H1 (cell line): ENCODE data around the gene SNORC. TPM values are rescaled to one million over a fixed set of nuclear protein-coding genes. Genes with fewer than 3 reads are reported as not detected.

Experiments
- CTCF ChIA-PET: fragments of 300-600 bp; sonication (Branson Sonifier 250); formaldehyde crosslinking; loops from one replicate; lab custom pipeline; 2021; ENCODE audit not compliant: partially characterized antibody; lab: Charles Lee
- POLR2A ChIA-PET: fragments of 300-600 bp; sonication (Branson Sonifier 250); formaldehyde crosslinking; loops from one replicate; lab custom pipeline; 2021; ENCODE audit warnings: inconsistent platforms; ENCODE audit not compliant: partially characterized antibody; lab: Charles Lee
- DNase-seq, 2 experiments: peaks; one replicate each; pipeline versions ENCODE4 v3.0.0 to v3.0.0-alpha.2; 2010 to 2022; ENCODE audit warnings: low spot score in 2 of 2, low read depth in 1 of 2, mixed read lengths in 1 of 2
- FAIRE-seq: peaks from 2 replicates; lab custom pipeline; 2011; peaks lifted over from hg19 to GRCh38; lab: Jason Lieb, UNC
- H2AFZ ChIP-seq: 2 replicates; pipeline ENCODE4 v1.8.1; 2012; ENCODE audit warnings: low read length, inconsistent platforms
- H2AK5ac ChIP-seq: 2 replicates; pipeline ENCODE4 v1.6.1; 2013; ENCODE audit warnings: low read depth, low read length
- H2BK120ac ChIP-seq: replicated peaks from 2 replicates; pipeline ENCODE3; 2013; ENCODE audit warnings: low read depth, low read length, inconsistent platforms
- H2BK12ac ChIP-seq: 2 replicates; pipeline ENCODE4 v1.6.1; 2013; ENCODE audit warnings: low read depth, low read length
- H2BK15ac ChIP-seq: 2 replicates; pipeline ENCODE4 v1.6.1; 2013; ENCODE audit warnings: low read length
- H2BK20ac ChIP-seq: 2 replicates; pipeline ENCODE4 v1.6.1; 2013; ENCODE audit warnings: low read length
- H2BK5ac ChIP-seq: 2 replicates; pipeline ENCODE4 v1.6.1; 2013; ENCODE audit warnings: low read depth, low read length
- H3K14ac ChIP-seq: 2 replicates; pipeline ENCODE4 v1.6.1; 2013; ENCODE audit warnings: inconsistent platforms; ENCODE audit not compliant: insufficient read length
- H3K18ac ChIP-seq: 2 replicates; pipeline ENCODE4 v1.6.1; 2013; ENCODE audit warnings: low read length; ENCODE audit errors: extremely low read depth
- H3K23ac ChIP-seq: 2 replicates; pipeline ENCODE4 v1.6.1; 2013; ENCODE audit warnings: inconsistent platforms; ENCODE audit not compliant: insufficient read length
- H3K23me2 ChIP-seq: 2 replicates; pipeline ENCODE4 v1.6.1; 2013; ENCODE audit warnings: low read depth, low read length
- H3K27ac ChIP-seq: 2 replicates; pipeline ENCODE4 v1.6.1; 2011; ENCODE audit warnings: low read depth, low read length, inconsistent platforms
- H3K27me3 ChIP-seq, 4 experiments: replicated peaks in 1 of 4; 1 replicate in 1 of 4; 2 replicates in 3 of 4; pipeline versions ENCODE4 v1.6.1 to v1.8.1; 2011 to 2013; ENCODE audit warnings: low read length in 3 of 4, mild to moderate bottlenecking in 3 of 4, inconsistent platforms in 2 of 4, mixed read lengths in 2 of 4, moderate library complexity in 1 of 4; ENCODE audit not compliant: control insufficient read depth in 3 of 4, insufficient read depth in 3 of 4; ENCODE audit errors: extremely low read depth in 1 of 4
- H3K36me3 ChIP-seq, 4 experiments: 2 replicates each; pipeline versions ENCODE4 v1.6.1 to v1.8.1; 2011 to 2013; ENCODE audit warnings: mild to moderate bottlenecking in 4 of 4, low read length in 3 of 4, moderate library complexity in 2 of 4, control low read depth in 1 of 4, inconsistent platforms in 1 of 4; ENCODE audit not compliant: insufficient read depth in 4 of 4, control insufficient read depth in 2 of 4
- H3K4ac ChIP-seq: replicated peaks from 2 replicates; pipeline ENCODE3; 2013; ENCODE audit warnings: low read length, low read depth, mixed read lengths, inconsistent platforms; ENCODE audit not compliant: insufficient read length
- H3K4me1 ChIP-seq, 4 experiments: replicated peaks in 1 of 4; 1 replicate in 1 of 4; 2 replicates in 3 of 4; pipeline versions ENCODE4 v1.6.1 to v1.8.1; 2011 to 2013; ENCODE audit warnings: low read length in 3 of 4, inconsistent platforms in 2 of 4, mixed read lengths in 1 of 4; ENCODE audit not compliant: insufficient read depth in 4 of 4, control insufficient read depth in 3 of 4
- H3K4me2 ChIP-seq, 2 experiments: 2 replicates each; pipeline versions ENCODE4 v1.6.1 to v1.8.1; 2011 to 2013; ENCODE audit warnings: low read depth in 2 of 2, low read length in 2 of 2, control low read depth in 1 of 2, inconsistent platforms in 1 of 2, mild to moderate bottlenecking in 1 of 2; ENCODE audit not compliant: insufficient read depth in 1 of 2
- H3K4me3 ChIP-seq, 4 experiments: fragments of 200-600, 300-600 bp in 1 of 4; sonication (generic), shearing (Covaris generic), sonication (Bioruptor Twin) in 1 of 4; 2 replicates each; pipeline versions ENCODE4 v1.5.1 to v1.8.1; 2011 to 2016; ENCODE audit warnings: low read length in 4 of 4, low read depth in 3 of 4, control low read depth in 2 of 4, inconsistent platforms in 2 of 4, mild to moderate bottlenecking in 2 of 4, mixed read lengths in 1 of 4, moderate library complexity in 1 of 4; ENCODE audit not compliant: insufficient read depth in 2 of 4; ENCODE audit errors: extremely low read depth in 1 of 4
- H3K56ac ChIP-seq: replicated peaks from 2 replicates; pipeline ENCODE3; 2013; ENCODE audit warnings: low read depth, mild to moderate bottlenecking, mixed read lengths, low read length, inconsistent platforms; ENCODE audit not compliant: insufficient read length
- H3K79me1 ChIP-seq: 2 replicates; pipeline ENCODE4 v1.6.1; 2013; ENCODE audit warnings: low read depth, low read length, control low read depth
- H3K79me2 ChIP-seq, 2 experiments: 2 replicates each; pipeline versions ENCODE4 v1.6.1 to v1.8.1; 2012 to 2013; ENCODE audit warnings: low read length in 2 of 2, mild to moderate bottlenecking in 2 of 2, inconsistent platforms in 1 of 2; ENCODE audit not compliant: insufficient read depth in 2 of 2, control insufficient read depth in 1 of 2
- H3K9ac ChIP-seq, 4 experiments: replicated peaks in 1 of 4; 1 replicate in 1 of 4; 2 replicates in 3 of 4; pipeline versions ENCODE4 v1.6.1 to v1.8.1; 2011 to 2013; ENCODE audit warnings: low read depth in 3 of 4, low read length in 3 of 4, control low read depth in 2 of 4, mild to moderate bottlenecking in 2 of 4, moderate library complexity in 2 of 4, inconsistent platforms in 1 of 4; ENCODE audit errors: extremely low read depth in 1 of 4
- H3K9me3 ChIP-seq, 2 experiments: 2 replicates each; pipeline versions ENCODE4 v1.6.1 to v1.8.1; 2012 to 2013; ENCODE audit warnings: mild to moderate bottlenecking in 2 of 2, moderate library complexity in 2 of 2, control low read depth in 1 of 2, inconsistent platforms in 1 of 2, low read depth in 1 of 2, low read length in 1 of 2, mixed read lengths in 1 of 2; ENCODE audit not compliant: insufficient read depth in 2 of 2
- H4K20me1 ChIP-seq, 2 experiments: replicated peaks in 1 of 2; 2 replicates each; pipeline versions ENCODE3 to v1.8.1; 2011 to 2013; ENCODE audit warnings: inconsistent platforms in 2 of 2, low read length in 2 of 2, mild to moderate bottlenecking in 1 of 2; ENCODE audit not compliant: insufficient read depth in 2 of 2, control insufficient read depth in 1 of 2
- H4K5ac ChIP-seq: 2 replicates; pipeline ENCODE4 v1.6.1; 2013; ENCODE audit warnings: low read length, low read depth, mixed read lengths, inconsistent platforms; ENCODE audit not compliant: insufficient read length
- H4K8ac ChIP-seq: 2 replicates; pipeline ENCODE4 v1.8.0; 2013; ENCODE audit warnings: mild to moderate bottlenecking, moderate library complexity, low read length, inconsistent platforms; ENCODE audit not compliant: insufficient read depth; ENCODE audit errors: extremely low read depth
- H4K91ac ChIP-seq: replicated peaks from 2 replicates; pipeline ENCODE3; 2013; ENCODE audit warnings: low read length, mixed read lengths, inconsistent platforms; ENCODE audit not compliant: insufficient read length
- CREB1 ChIP-seq: IDR thresholded peaks from 2 replicates; pipeline ENCODE4 v1.6.1; 2012; ENCODE audit warnings: inconsistent platforms
- EGR1 ChIP-seq: IDR thresholded peaks from 2 replicates; pipeline ENCODE4 v1.6.1; 2011; ENCODE audit warnings: low read depth, low read length, borderline replicate concordance
- FOSL1 ChIP-seq: IDR thresholded peaks from 2 replicates; pipeline ENCODE4 v1.6.1; 2011; ENCODE audit warnings: mild to moderate bottlenecking, low read depth, low read length, moderate library complexity; ENCODE audit not compliant: insufficient read depth
- GABPA ChIP-seq: IDR thresholded peaks from 2 replicates; pipeline ENCODE4 v1.6.1; 2011; ENCODE audit warnings: mild to moderate bottlenecking, low read length, moderate library complexity, borderline replicate concordance; ENCODE audit not compliant: insufficient read depth
- POU5F1 ChIP-seq: IDR thresholded peaks from 2 replicates; pipeline ENCODE4 v1.6.1; 2011; ENCODE audit warnings: low read depth, mild to moderate bottlenecking, low read length, moderate library complexity
- SAP30 ChIP-seq: fragments of 300-600 bp; sonication (generic); IDR thresholded peaks from 2 replicates; pipeline ENCODE4 v1.7.1; 2012; ENCODE audit warnings: low read length, moderate library complexity, mild to moderate bottlenecking, inconsistent platforms; ENCODE audit not compliant: insufficient read depth, insufficient replicate concordance
- SP4 ChIP-seq: IDR thresholded peaks from 2 replicates; pipeline ENCODE4 v1.6.1; 2012; ENCODE audit warnings: low read length, inconsistent platforms
- TAF1 ChIP-seq: IDR thresholded peaks from 2 replicates; pipeline ENCODE4 v1.6.1; 2011; ENCODE audit warnings: mild to moderate bottlenecking, low read depth, low read length
- TBP ChIP-seq: IDR thresholded peaks from 2 replicates; pipeline ENCODE4 v1.6.1; 2011; ENCODE audit warnings: low read depth, low read length, improper control_type of control experiment
- WGBS, 2 experiments: shearing (Covaris generic) in 1 of 2; methylation state at CpG; one replicate each; pipeline versions ENCODE4 v1.1.6 to v1.1.7; 2013 to 2015; ENCODE audit warnings: low lambda C conversion rate in 2 of 2, mixed read lengths in 2 of 2, inconsistent platforms in 1 of 2, low coverage in 1 of 2, missing lambda C conversion rate in 1 of 2; ENCODE audit not compliant: insufficient replicate concordance in 2 of 2, insufficient coverage in 1 of 2, insufficient read length in 1 of 2; ENCODE audit errors: extremely low coverage in 1 of 2, missing lambda C conversion rate in 1 of 2; 5-methylcytosine and 5-hydroxymethylcytosine counted together
- polyA plus RNA-seq, 7 experiments: library from polyadenylated mRNA; depleted of rRNA in 3 of 7; stranded (reverse) in 5 of 7; unstranded in 2 of 7; fragments of >200 nt in 5 of 7; fragments of 200-250 nt in 2 of 7; gene quantifications; 1 replicate in 5 of 7; 2 replicates in 1 of 7; 4 replicates in 1 of 7; pipeline versions ENCODE4 v1.2.1 to v1.2.3, GENCODE V29; 2011 to 2013; ENCODE audit warnings: missing spikeins in 2 of 7, mixed read lengths in 2 of 7
- total RNA-seq: library from RNA; stranded (reverse); fragmentation: NEBNext Ultra II Directional; extraction: Animal tissue kit (Norgen Biotek cat#: 25700); gene quantifications from 2 replicates; pipeline ENCODE4 v1.2.1, GENCODE V29; 2021
- TF ChIP-seq, protein P1 (sequence below): IDR thresholded peaks from 2 replicates; pipeline ENCODE4 v1.6.1; 2012; ENCODE audit warnings: low read length, inconsistent platforms

SNORC gene
- total and polyA plus RNA-seq, 2 of the 8 experiments (the other 6 are each of a cell fraction or from before 2014, with no cell fraction given) = 1.6 to 1.8 TPM

DNA sequence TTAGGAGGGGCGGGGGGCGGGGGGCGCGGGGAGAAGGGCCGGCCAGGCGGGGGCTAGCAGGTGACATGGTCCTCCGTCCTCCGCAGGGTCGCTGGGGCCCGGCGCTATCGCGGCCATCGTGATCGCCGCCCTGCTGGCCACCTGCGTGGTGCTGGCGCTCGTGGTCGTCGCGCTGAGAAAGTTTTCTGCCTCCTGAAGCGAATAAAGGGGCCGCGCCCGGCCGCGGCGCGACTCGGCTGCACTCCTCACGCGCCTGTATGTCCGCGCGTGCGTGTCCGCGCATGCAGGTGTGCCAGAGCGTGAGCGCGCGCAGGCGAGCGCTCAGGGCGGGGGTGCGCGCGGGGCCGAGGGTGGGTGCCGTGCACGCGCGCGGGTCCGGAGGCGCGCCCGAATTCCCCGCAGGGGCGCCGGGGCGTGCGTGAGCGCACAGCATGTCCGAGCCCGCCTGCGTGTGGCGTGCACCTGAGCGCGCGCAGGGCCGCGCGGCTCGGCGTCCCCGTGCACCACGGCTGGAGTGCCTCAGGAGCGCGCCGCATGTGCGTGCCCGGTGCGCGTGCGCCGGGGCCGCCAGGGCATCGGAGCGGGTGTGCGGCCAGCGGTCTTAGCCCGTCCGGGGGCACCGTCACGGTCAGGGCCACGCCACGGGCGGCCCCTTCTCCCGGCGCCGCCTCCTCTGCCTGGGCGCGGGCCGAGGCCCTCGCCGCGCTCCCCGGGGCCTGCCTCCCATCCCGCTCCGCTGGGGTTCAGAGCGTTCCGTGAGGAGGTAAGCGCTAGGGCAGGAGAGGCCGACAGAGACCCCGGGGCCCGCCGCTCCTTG is 6.3 kb downstream of the SNORC start:
- no peak overlapping the region for H2AK5ac ChIP-seq
- H3K23ac ChIP-seq = no peak overlapping the region
- no peak for FAIRE-seq
- peak overlapping the region; percentile 53 to 73 (median 57) for H3K4me3 ChIP-seq
- no peak overlapping the region; the same call in 1 of the 2 replicates for H2AFZ ChIP-seq
- H3K27ac ChIP-seq = no peak overlapping the region
- peak overlapping the region in 3 of 4 experiments; percentile 48 to 66 (median 53); a peak in 5 of 7 replicates for H3K9ac ChIP-seq
- H4K8ac ChIP-seq = peak overlapping the region; percentile 57
- H3K18ac ChIP-seq = no peak overlapping the region
- no peak overlapping the region for H2BK5ac ChIP-seq
- no peak overlapping the region for H3K56ac ChIP-seq
- no peaks in the 10 kb centered on the region for H3K79me1 ChIP-seq
- no peak overlapping the region for H2BK120ac ChIP-seq
- H3K4me1 ChIP-seq = peaks cover 0 to 4% (median 1%) of the 10 kb centered on the region in 4 experiments; a peak in 4 of 7 replicates
- no peak overlapping the region for H2BK12ac ChIP-seq
- H4K5ac ChIP-seq = no peak overlapping the region
- H3K4ac ChIP-seq = no peak overlapping the region
- POLR2A ChIA-PET = no interaction called here
- H3K9me3 ChIP-seq = no peaks in the 10 kb centered on the region
- H3K36me3 ChIP-seq = no peaks in the 10 kb centered on the region
- DNase-seq = peak in 1 of 2 experiments; percentile 72
- 1% methylated on average over 44 of the region's 119 CpGs; no CpG with 5 or more reads in 1 of the 2 experiments for WGBS, 2 experiments
- H3K27me3 ChIP-seq = peaks cover 0 to 25% (median 18%) of the 10 kb centered on the region in 4 experiments; a peak in 5 of 7 replicates
- H4K20me1 ChIP-seq = peaks cover 0 to 4% of the 10 kb centered on the region in 2 experiments
- no peak overlapping the region for H2BK15ac ChIP-seq
- H3K23me2 ChIP-seq = peaks cover 12% of the 10 kb centered on the region; the same call in 1 of the 2 replicates
- H2BK20ac ChIP-seq = no peak overlapping the region
- no peaks in the 10 kb centered on the region for H3K79me2 ChIP-seq
- H3K14ac ChIP-seq = no peak overlapping the region
- H3K4me2 ChIP-seq = peak overlapping the region; percentile 51 to 84
- CTCF ChIA-PET = interaction anchor here (0.9 to 2.6 kb wide), 4 partner anchors 11 to 210 kb away, joined by 3 to 8 read pairs (median 4); no protein-coding TSS in a partner anchor
- no peak overlapping the region for H4K91ac ChIP-seq
- TF ChIP-seq CREB1 (no peak), FOSL1 (no peak), EGR1 (no peak), POU5F1 (no peak), GABPA (no peak; the same call in 1 of the 2 replicates), SAP30 (no peak), SP4 (no peak), TAF1 (no peak), TBP (no peak)
- TF ChIP-seq, protein P1, sequence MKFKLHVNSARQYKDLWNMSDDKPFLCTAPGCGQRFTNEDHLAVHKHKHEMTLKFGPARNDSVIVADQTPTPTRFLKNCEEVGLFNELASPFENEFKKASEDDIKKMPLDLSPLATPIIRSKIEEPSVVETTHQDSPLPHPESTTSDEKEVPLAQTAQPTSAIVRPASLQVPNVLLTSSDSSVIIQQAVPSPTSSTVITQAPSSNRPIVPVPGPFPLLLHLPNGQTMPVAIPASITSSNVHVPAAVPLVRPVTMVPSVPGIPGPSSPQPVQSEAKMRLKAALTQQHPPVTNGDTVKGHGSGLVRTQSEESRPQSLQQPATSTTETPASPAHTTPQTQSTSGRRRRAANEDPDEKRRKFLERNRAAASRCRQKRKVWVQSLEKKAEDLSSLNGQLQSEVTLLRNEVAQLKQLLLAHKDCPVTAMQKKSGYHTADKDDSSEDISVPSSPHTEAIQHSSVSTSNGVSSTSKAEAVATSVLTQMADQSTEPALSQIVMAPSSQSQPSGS = no peak
